RWPE1 (cell line): Measurements from ENCODE around the gene SRBD1.

ENCODE experiments used
- CTCF ChIA-PET: fragments of 350-600 bp; sonication (Branson Sonifier 250); formaldehyde crosslinking; extraction: SDS; loops from one replicate; lab custom pipeline; 2021; lab: Yijun Ruan, JAX
- POLR2A ChIA-PET: fragments of 400-600 bp; formaldehyde crosslinking; extraction: SDS; loops from one replicate; lab custom pipeline; 2020; ENCODE audit warnings: antibody characterized with exemption; ENCODE audit not compliant: low non-redundant PET; lab: Yijun Ruan, JAX
- DNase-seq: peaks from one replicate; pipeline ENCODE4 v3.0.0; 2012; ENCODE audit warnings: low spot score
- H3K27ac ChIP-seq: fragments of 450-650 bp; 2 replicates; pipeline ENCODE4 v1.5.1; 2017
- CTCF ChIP-seq: fragments of 450-650 bp; conservative IDR thresholded peaks from 2 replicates; pipeline ENCODE4 v1.5.1; 2017; ENCODE audit warnings: low read depth, mild to moderate bottlenecking

SRBD1 gene

GRCh38 chr2:45382744-45383143 is 228.3 kb downstream of the SRBD1 start:
- no peak overlapping the region for H3K27ac ChIP-seq
- ChIA-PET CTCF (interaction anchor here (0.6 kb wide), 1 partner anchor 390 kb away, joined by 3 read pairs; no protein-coding TSS in a partner anchor), POLR2A (no interaction called here)
- TF ChIP-seq CTCF: no peak
- no peak for DNase-seq

- peak; percentile 7 for DNase-seq
- ChIA-PET POLR2A (no interaction called here), CTCF (interaction anchor here (0.6 kb wide), 1 partner anchor 454 kb away, joined by 3 read pairs; no protein-coding TSS in a partner anchor)
- no peak for TF ChIP-seq CTCF
- H3K27ac ChIP-seq: no peak overlapping the region
Observed at GRCh38 chr2:45380131-45380836, 230.8 kb downstream of the SRBD1 start.

- no peak for DNase-seq
- ChIA-PET POLR2A (no interaction called here), CTCF (no interaction called here)
- H3K27ac ChIP-seq: no peak overlapping the region
- no peak for TF ChIP-seq CTCF
Observed at GRCh38 chr2:45379399-45380087, 231.5 kb downstream of the SRBD1 start.

GRCh38 chr2:45373534-45373933 is 237.5 kb downstream of the SRBD1 start:
- POLR2A ChIA-PET: no interaction called here
- TF ChIP-seq CTCF: no peak
- CTCF ChIA-PET: no interaction called here
- no peak for DNase-seq
- H3K27ac ChIP-seq: no peak overlapping the region

GRCh38 chr2:45370369-45370768 is 240.7 kb downstream of the SRBD1 start:
- TF ChIP-seq CTCF: no peak
- ChIA-PET CTCF (no interaction called here), POLR2A (no interaction called here)
- no peak for DNase-seq
- no peak overlapping the region for H3K27ac ChIP-seq

GRCh38 chr2:45368792-45369191 is 242.3 kb downstream of the SRBD1 start:
- no peak overlapping the region for H3K27ac ChIP-seq
- CTCF ChIA-PET: no interaction called here
- no peak for DNase-seq
- POLR2A ChIA-PET: no interaction called here
- no peak for TF ChIP-seq CTCF
